ENCODE results near the gene SRCAP.

GRCh38 chr16:30656388-30656787 lies 42.6 kb upstream of the SRCAP start:
- no peak for TF ChIP-seq SUZ12 (IDR thresholded peaks at IDR 0.05)
- no peak for TF ChIP-seq TARDBP (IDR thresholded peaks at IDR 0.05)
- TF ChIP-seq FOXA1 (IDR thresholded peaks at IDR 0.05) = no peak
- TF ChIP-seq FOXM1 (IDR thresholded peaks at IDR 0.05; ENCODE audit: borderline replicate concordance) = no peak
- no peak for TF ChIP-seq PKNOX1 (IDR thresholded peaks at IDR 0.05)
- TF ChIP-seq L3MBTL2 (conservative IDR thresholded peaks at IDR 0.05) = no peak
- no peak for TF ChIP-seq BHLHE40 (IDR thresholded peaks at IDR 0.05; ENCODE audit: borderline replicate concordance)
- no peak for TF ChIP-seq ELF4 (IDR thresholded peaks at IDR 0.05)
- TF ChIP-seq HDGF (IDR thresholded peaks at IDR 0.05; ENCODE audit: borderline replicate concordance) = no peak
